Small intestine (tissue), 7 donors: ENCODE results near the gene ARL6. TPM values are rescaled to one million over a fixed set of nuclear protein-coding genes. Genes with fewer than 3 reads are reported as not detected.

Source experiments
- DNase-seq, 2 donors: peaks; one replicate each; pipeline versions ENCODE4 v3.0.0 to v3.0.0-alpha.2; 2013
- FAIRE-seq: peaks from 2 replicates; lab custom pipeline; 2012; peaks lifted over from hg19 to GRCh38; lab: Jason Lieb, UNC
- H3K27ac ChIP-seq, 3 donors: one replicate each; pipeline ENCODE4 v1.5.1; 2013; ENCODE audit warnings: low read length in 2 of 3, mild to moderate bottlenecking in 2 of 3, control low read depth in 1 of 3, inconsistent platforms in 1 of 3, low read depth in 1 of 3, moderate library complexity in 1 of 3
- H3K27me3 ChIP-seq, 3 donors: one replicate each; pipeline ENCODE4 v1.6.1; 2013; ENCODE audit warnings: low read length in 3 of 3, inconsistent platforms in 1 of 3; ENCODE audit not compliant: control insufficient read depth in 3 of 3, insufficient read depth in 3 of 3
- H3K36me3 ChIP-seq, 3 donors: one replicate each; pipeline ENCODE4 v1.6.1; 2013; ENCODE audit warnings: low read length in 3 of 3, inconsistent platforms in 1 of 3, low read depth in 1 of 3, mild to moderate bottlenecking in 1 of 3, moderate library complexity in 1 of 3; ENCODE audit not compliant: control insufficient read depth in 3 of 3, insufficient read depth in 2 of 3
- H3K4me1 ChIP-seq, 3 donors: one replicate each; pipeline ENCODE4 v1.6.1; 2013; ENCODE audit warnings: low read length in 2 of 3, inconsistent platforms in 1 of 3, low read depth in 1 of 3, mild to moderate bottlenecking in 1 of 3, moderate library complexity in 1 of 3; ENCODE audit not compliant: control insufficient read depth in 3 of 3, insufficient read depth in 2 of 3
- H3K4me3 ChIP-seq, 3 donors: one replicate each; pipeline ENCODE4 v1.5.1; 2013; ENCODE audit warnings: low read length in 3 of 3, control low read depth in 1 of 3, inconsistent platforms in 1 of 3, low read depth in 1 of 3, mild to moderate bottlenecking in 1 of 3, moderate library complexity in 1 of 3
- H3K9me3 ChIP-seq, 2 donors: one replicate each; pipeline ENCODE4 v1.6.1; 2013; ENCODE audit warnings: low read depth in 1 of 2, low read length in 1 of 2; ENCODE audit not compliant: control insufficient read depth in 2 of 2, insufficient read depth in 1 of 2
- WGBS, 3 donors: extraction: QIAGEN DNeasy Blood & Tissue Kit; methylation state at CpG; one replicate each; pipeline ENCODE4 v1.1.7; 2013; 5-methylcytosine and 5-hydroxymethylcytosine counted together
- polyA plus RNA-seq, 4 donors: library from polyadenylated mRNA; stranded (reverse) in 3 of 4; unstranded in 1 of 4; fragments of 200-250 nt in 3 of 4; fragments of 120-200 nt in 1 of 4; gene quantifications; one replicate each; pipeline versions ENCODE4 v1.2.1 to v1.2.3, GENCODE V29; 2013
- donor health status: healthy with polysubstance abuse.
- donor health status: control.
- donor health status: control.
- donor health status: Bipolar disorder and iron deficiency.
- donor health status: healthy.

ARL6 gene
- polyA plus RNA-seq, 4 donors, result 0.67 to 4.1 (median 1.9) TPM

DNA sequence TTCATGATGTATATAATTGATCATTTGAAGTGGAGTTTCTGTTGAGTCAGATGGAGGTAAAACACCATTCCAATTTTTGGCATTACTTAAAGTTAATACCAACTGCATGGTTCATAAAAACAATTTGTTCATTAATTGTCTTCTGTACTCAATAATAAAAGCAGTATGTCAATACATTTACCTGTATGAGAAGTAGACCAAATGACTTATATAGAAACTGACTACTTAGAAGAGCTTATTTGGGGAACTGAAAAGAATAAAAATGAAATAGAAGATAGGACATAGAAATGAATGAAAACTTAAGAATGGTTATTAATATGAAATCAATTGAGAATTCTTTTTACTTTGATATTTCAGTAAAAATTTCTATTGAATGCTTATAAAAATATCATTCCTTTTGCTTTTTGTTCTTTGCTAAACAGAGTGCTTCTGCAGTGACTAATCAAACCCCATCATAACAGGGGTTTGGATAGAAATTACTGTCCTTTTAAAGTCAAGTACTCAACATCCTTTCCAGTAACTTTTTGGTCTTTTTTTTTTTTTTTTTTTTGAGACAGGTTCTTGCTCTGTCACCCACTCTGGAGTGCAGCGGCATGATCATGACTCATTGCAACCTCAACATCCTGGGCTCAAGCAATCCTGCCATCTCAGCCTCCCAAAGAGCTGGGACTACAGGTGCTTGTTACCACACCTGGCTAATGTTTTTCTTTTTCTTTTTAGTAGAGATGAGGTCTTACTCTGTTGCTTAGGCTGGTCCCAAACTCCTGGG, 50.8 kb downstream of the ARL6 start:
- H3K27ac ChIP-seq, result no peak overlapping the region
- DNase-seq (no peak), FAIRE-seq (peak; percentile 33)
- 0 to 44% (median 33%) methylated on average over 1 of the region's 1 CpG for WGBS, 3 donors
- H3K4me3 ChIP-seq, result no peak overlapping the region
- no peaks in the 10 kb centered on the region for H3K9me3 ChIP-seq
- H3K36me3 ChIP-seq, result no peaks in the 10 kb centered on the region
- H3K27me3 ChIP-seq, result no peaks in the 10 kb centered on the region
- H3K4me1 ChIP-seq, result no peaks in the 10 kb centered on the region

DNA sequence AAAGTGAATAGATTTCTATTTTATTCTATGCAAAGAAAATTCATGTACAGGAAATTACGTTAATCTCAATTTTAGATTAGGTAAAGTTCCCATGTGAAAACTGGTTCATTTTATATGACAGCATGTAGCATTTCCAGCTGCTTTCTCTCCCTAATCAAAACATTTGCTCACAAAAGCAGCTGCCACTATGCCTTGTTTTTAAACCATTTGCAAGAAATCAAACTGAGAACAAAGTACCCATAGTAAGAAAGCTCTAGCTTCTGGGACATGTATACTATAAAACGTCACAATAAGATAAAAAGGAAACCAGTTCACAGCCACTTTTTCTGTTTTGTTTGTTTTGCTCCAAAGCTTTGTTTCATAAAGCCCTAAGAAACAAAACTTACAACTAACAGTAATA, 52.3 kb downstream of the ARL6 start:
- DNase-seq (no peak), FAIRE-seq (no peak)
- Histone ChIP-seq H3K27ac (no peak overlapping the region), H3K4me3 (no peak overlapping the region), H3K27me3 (no peaks in the 10 kb centered on the region), H3K4me1 (peaks cover 0 to 2% (median 2%) of the 10 kb centered on the region in 3 donors), H3K9me3 (no peaks in the 10 kb centered on the region), H3K36me3 (no peaks in the 10 kb centered on the region)
- WGBS, 3 donors, result 60 to 65% (median 65%) methylated on average over 2 of the region's 2 CpGs

DNA sequence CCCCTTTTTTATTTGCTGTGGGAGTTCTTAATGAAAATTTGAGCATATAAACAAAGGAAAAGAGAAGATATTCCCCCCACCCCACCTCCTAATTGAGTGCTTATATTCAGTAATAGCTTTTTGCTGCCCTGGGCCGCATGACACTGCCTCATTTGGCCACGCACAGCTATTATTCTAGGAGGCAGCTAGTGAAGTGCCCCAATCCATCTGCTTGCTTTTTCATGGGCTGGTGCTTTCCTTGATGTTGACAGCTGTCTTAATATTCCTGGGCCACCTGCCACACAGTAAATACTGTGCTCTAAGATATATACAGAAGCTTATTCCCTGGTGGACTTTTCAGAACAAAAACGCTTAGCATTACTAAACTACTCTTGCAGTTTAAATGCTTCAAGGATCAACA, 53.4 kb downstream of the ARL6 start:
- Histone ChIP-seq H3K27ac (no peak overlapping the region), H3K9me3 (no peaks in the 10 kb centered on the region), H3K4me3 (no peak overlapping the region), H3K27me3 (peaks cover 0 to 5% (median 0%) of the 10 kb centered on the region in 3 donors), H3K4me1 (peaks cover 0 to 2% (median 2%) of the 10 kb centered on the region in 3 donors), H3K36me3 (no peaks in the 10 kb centered on the region)
- 72 to 75% (median 73%) methylated on average over 3 of the region's 3 CpGs for WGBS, 3 donors
- no peak for DNase-seq
- no peak for FAIRE-seq

DNA sequence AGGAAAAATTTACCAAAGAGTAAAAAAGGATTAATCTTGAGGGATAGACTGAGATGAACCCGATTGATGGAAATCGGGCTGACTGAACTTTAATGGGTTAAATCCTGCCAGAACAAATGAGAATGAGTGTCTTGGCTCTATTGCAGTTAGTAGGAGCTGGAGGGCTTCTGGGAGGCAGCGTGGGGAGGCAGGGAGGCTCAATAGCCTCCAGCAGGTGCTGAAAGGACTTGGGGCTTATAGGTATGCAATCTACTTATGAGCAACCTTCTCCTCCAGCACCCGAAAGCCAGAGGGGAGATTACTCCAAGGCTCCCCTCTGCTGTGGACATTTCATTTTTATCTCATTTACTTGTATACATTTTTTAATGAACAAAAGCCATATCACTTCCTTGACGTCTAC, 56.2 kb downstream of the ARL6 start:
- no peaks in the 10 kb centered on the region for H3K36me3 ChIP-seq
- no peaks in the 10 kb centered on the region for H3K9me3 ChIP-seq
- DNase-seq, result no peak
- WGBS, 3 donors, result 63 to 81% (median 74%) methylated on average over 5 of the region's 5 CpGs
- H3K4me3 ChIP-seq, result peak overlapping the region in 1 of 3 donors; percentile 84
- peak overlapping the region in 1 of 3 donors; percentile 92 for H3K27ac ChIP-seq
- FAIRE-seq, result no peak
- peaks cover 0 to 5% (median 0%) of the 10 kb centered on the region in 3 donors for H3K27me3 ChIP-seq
- H3K4me1 ChIP-seq, result peaks cover 0 to 2% (median 2%) of the 10 kb centered on the region in 3 donors

DNA sequence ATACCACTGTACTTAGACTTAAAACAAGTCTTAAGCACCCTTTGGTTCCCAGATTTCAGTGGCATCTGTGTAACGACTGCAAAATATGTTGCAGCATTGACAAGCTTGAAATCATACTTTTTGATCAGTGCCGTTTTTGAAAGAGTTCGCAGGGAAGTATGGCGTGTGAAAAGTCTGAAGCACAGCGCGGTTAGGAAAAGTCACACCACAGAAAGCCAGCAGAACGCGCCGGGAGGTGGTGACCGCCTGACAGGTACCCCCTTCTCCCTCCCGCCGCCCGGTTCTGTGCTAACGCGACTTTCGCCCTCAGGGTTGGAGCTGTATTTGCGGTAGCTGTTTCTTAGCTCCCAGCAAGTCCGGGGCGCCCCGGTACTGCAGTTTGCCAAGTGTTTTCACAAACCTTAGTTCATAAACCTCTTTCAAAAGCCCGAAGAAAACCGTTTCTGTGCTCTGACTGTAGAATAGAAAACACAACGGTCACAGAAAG, 56.8 kb downstream of the ARL6 start:
- Histone ChIP-seq H3K36me3 (no peaks in the 10 kb centered on the region), H3K27me3 (peaks cover 0 to 5% (median 0%) of the 10 kb centered on the region in 3 donors), H3K9me3 (no peaks in the 10 kb centered on the region), H3K27ac (peak overlapping the region in 2 of 3 donors; percentile 73 to 92), H3K4me1 (peaks cover 0 to 2% (median 2%) of the 10 kb centered on the region in 3 donors), H3K4me3 (peak overlapping the region; percentile 73 to 87 (median 84))
- WGBS, 3 donors, result 0 to 1% (median 0%) methylated on average over 23 of the region's 23 CpGs
- FAIRE-seq, result no peak
- no peak for DNase-seq

DNA sequence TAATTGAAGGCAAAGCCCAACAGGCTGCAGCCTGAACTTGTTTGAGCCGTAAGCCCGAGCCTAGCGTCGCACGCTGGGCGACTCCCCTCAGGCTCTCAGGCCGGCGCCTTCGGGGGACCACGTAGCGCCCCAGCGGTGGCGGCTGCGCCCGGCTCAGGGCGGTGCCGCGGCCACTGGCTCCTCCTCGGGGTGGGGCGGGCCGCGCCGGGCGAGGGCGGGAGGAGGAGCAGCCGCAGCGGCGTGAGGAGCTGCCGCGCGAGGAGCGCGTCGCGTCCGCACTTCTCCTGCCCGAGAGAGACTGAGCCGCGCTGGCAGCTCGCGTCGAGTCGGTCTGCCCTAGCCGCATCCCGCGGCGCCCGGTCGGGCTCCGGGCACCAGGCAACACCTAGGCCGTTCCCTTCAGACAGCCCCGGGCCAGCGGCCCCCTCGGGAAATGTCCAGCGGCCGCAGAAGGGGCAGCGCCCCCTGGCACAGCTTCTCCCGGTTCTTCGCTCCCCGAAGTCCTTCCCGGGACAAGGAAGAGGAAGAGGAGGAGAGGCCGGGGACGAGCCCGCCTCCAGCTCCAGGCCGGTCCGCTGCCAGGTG, 57.3 kb downstream of the ARL6 start, which contains the start of gene CRYBG3:
Gene CRYBG3, plus strand, starts transcription at position 238 of the 585 bp plus-strand sequence. Its CDS starts 196 bp downstream, at position 434.
- Histone ChIP-seq H3K36me3 (no peaks in the 10 kb centered on the region), H3K4me3 (peak within 1 kb of the TSS; percentile 73 to 87 (median 84)), H3K27ac (peak within 1 kb of the TSS; percentile 66 to 92 (median 76)), H3K4me1 (peaks cover 0 to 2% (median 2%) of the 10 kb centered on the region in 3 donors), H3K9me3 (no peaks in the 10 kb centered on the region), H3K27me3 (peaks cover 0 to 5% (median 0%) of the 10 kb centered on the region in 3 donors)
- WGBS, 3 donors, result 0 to 1% (median 1%) methylated on average over 48 to 66 of the region's 66 CpGs
- DNase-seq (peak; percentile 79 to 93), FAIRE-seq (no peak)

DNA sequence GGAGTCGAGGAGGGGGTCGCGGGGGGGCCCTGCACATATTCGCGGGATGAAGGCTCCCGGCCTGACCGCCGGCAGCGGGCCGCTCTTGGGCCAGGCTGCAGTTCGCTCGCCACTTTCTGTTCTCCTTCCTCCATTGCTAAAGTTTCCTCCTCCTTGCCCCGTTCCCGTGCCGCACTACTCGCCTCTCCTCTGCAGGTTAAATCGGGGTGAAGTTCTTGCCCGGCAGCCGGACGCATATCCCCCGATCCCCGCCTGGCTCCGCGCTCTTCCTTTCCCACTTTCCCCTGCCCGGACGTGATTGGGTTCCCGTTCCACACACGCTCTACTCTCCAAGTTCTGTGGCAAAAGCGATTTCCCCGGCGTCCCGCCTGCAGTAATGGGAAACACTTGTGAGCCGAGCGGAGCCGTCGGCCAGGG, 57.8 kb downstream of the ARL6 start:
- H3K36me3 ChIP-seq, result no peaks in the 10 kb centered on the region
- H3K4me1 ChIP-seq, result peaks cover 0 to 2% (median 2%) of the 10 kb centered on the region in 3 donors
- 1 to 2% (median 1%) methylated on average over 36 of the region's 36 CpGs for WGBS, 3 donors
- peak; percentile 51 to 64 for DNase-seq
- H3K9me3 ChIP-seq, result no peaks in the 10 kb centered on the region
- H3K27ac ChIP-seq, result peak overlapping the region; percentile 66 to 92 (median 76)
- peak overlapping the region; percentile 73 to 87 (median 84) for H3K4me3 ChIP-seq
- peaks cover 0 to 5% (median 0%) of the 10 kb centered on the region in 3 donors for H3K27me3 ChIP-seq
- FAIRE-seq, result no peak
